A549 (cell line): Measurements from ENCODE around the gene SYT3.

Experiments used
- CHD4 ChIP-seq: fragments of 200-600 bp; sonication (generic); IDR thresholded peaks from 2 replicates; pipeline ENCODE4 v1.6.1; 2016; ENCODE audit warnings: antibody characterized with exemption, mild to moderate bottlenecking, borderline replicate concordance
- CTCF ChIP-seq: fragments of >200 bp; sonication (Bioruptor Twin); formaldehyde crosslinking; IDR thresholded peaks from 3 replicates; pipeline ENCODE4 v1.5.1; 2016
- RCOR1 ChIP-seq: fragments of 150-350 bp; IDR thresholded peaks from 2 replicates; pipeline ENCODE4 v1.6.1; 2014; ENCODE audit warnings: antibody characterized with exemption, low read length, low read depth
- USF2 ChIP-seq: fragments of 450-650 bp; IDR thresholded peaks from 2 replicates; pipeline ENCODE4 v1.6.1; 2014; ENCODE audit warnings: antibody characterized with exemption
- ZFP36 ChIP-seq: fragments of 450-650 bp; IDR thresholded peaks from 2 replicates; pipeline ENCODE4 v1.6.1; 2014; ENCODE audit warnings: borderline replicate concordance; ENCODE audit not compliant: partially characterized antibody
- TF ChIP-seq, protein P1 (sequence below): fragments of 200-600 bp; sonication (generic); IDR thresholded peaks from 2 replicates; pipeline ENCODE4 v1.6.1; 2016; ENCODE audit warnings: antibody characterized with exemption, mild to moderate bottlenecking, moderate library complexity

GRCh38 chr19:50629194-50629593, 10.5 kb downstream of the SYT3 start:
- no peak for TF ChIP-seq CTCF
- TF ChIP-seq ZFP36, result no peak
- TF ChIP-seq RCOR1, result no peak
- TF ChIP-seq CHD4, result no peak
- no peak for TF ChIP-seq USF2
- TF ChIP-seq, protein P1, sequence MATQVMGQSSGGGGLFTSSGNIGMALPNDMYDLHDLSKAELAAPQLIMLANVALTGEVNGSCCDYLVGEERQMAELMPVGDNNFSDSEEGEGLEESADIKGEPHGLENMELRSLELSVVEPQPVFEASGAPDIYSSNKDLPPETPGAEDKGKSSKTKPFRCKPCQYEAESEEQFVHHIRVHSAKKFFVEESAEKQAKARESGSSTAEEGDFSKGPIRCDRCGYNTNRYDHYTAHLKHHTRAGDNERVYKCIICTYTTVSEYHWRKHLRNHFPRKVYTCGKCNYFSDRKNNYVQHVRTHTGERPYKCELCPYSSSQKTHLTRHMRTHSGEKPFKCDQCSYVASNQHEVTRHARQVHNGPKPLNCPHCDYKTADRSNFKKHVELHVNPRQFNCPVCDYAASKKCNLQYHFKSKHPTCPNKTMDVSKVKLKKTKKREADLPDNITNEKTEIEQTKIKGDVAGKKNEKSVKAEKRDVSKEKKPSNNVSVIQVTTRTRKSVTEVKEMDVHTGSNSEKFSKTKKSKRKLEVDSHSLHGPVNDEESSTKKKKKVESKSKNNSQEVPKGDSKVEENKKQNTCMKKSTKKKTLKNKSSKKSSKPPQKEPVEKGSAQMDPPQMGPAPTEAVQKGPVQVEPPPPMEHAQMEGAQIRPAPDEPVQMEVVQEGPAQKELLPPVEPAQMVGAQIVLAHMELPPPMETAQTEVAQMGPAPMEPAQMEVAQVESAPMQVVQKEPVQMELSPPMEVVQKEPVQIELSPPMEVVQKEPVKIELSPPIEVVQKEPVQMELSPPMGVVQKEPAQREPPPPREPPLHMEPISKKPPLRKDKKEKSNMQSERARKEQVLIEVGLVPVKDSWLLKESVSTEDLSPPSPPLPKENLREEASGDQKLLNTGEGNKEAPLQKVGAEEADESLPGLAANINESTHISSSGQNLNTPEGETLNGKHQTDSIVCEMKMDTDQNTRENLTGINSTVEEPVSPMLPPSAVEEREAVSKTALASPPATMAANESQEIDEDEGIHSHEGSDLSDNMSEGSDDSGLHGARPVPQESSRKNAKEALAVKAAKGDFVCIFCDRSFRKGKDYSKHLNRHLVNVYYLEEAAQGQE, result no peak
